ENCODE results near the gene DUT.

- TF ChIP-seq, protein P1, sequence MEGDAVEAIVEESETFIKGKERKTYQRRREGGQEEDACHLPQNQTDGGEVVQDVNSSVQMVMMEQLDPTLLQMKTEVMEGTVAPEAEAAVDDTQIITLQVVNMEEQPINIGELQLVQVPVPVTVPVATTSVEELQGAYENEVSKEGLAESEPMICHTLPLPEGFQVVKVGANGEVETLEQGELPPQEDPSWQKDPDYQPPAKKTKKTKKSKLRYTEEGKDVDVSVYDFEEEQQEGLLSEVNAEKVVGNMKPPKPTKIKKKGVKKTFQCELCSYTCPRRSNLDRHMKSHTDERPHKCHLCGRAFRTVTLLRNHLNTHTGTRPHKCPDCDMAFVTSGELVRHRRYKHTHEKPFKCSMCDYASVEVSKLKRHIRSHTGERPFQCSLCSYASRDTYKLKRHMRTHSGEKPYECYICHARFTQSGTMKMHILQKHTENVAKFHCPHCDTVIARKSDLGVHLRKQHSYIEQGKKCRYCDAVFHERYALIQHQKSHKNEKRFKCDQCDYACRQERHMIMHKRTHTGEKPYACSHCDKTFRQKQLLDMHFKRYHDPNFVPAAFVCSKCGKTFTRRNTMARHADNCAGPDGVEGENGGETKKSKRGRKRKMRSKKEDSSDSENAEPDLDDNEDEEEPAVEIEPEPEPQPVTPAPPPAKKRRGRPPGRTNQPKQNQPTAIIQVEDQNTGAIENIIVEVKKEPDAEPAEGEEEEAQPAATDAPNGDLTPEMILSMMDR (IDR thresholded peaks at IDR 0.05), result no peak
- no peak for TF ChIP-seq POLR2A (IDR thresholded peaks at IDR 0.05)
Measured at GRCh38 chr15:48324949-48325348, 6.3 kb upstream of the DUT start.
